IMR-90 (cell line): Measurements from ENCODE around the gene SLC27A6. TPM values are rescaled to one million over a fixed set of nuclear protein-coding genes. Genes with fewer than 3 reads are reported as not detected.

Experiments
- ATAC-seq: fragments of 200-7000 bp; cut with Tn5 transposase; 2 replicates; pipeline ENCODE4 v1.9.1; 2020; ENCODE audit warnings: low read depth, mild to moderate bottlenecking, moderate library complexity
- BruUV-seq: library from RNA; stranded (reverse); fragments of 400-500 nt; replicated peaks from 2 replicates; lab custom pipeline; 2021; lab: Mats Ljungman, UMichigan
- CTCF ChIA-PET: fragments of 300-600 bp; formaldehyde crosslinking; extraction: SDS; loops from one replicate; lab custom pipeline; 2021; ENCODE audit warnings: antibody characterized with exemption; lab: Yijun Ruan, JAX
- POLR2A ChIA-PET: fragments of 300-600 bp; sonication (Branson Sonifier 250); formaldehyde crosslinking; loops from one replicate; lab custom pipeline; 2022; ENCODE audit warnings: antibody characterized with exemption; ENCODE audit not compliant: unreplicated experiment; lab: Charles Lee
- DNase-seq: peaks from one replicate; pipeline ENCODE4 v3.0.0; 2013
- H2AFZ ChIP-seq: replicated peaks from 2 replicates; pipeline ENCODE3; 2013; ENCODE audit warnings: low read length, mild to moderate bottlenecking; ENCODE audit not compliant: poor library complexity
- H2AK5ac ChIP-seq: 2 replicates; pipeline ENCODE4 v1.6.1; 2013; ENCODE audit warnings: low read depth, low read length, inconsistent platforms
- H2AK9ac ChIP-seq: replicated peaks from 2 replicates; pipeline ENCODE3; 2013; ENCODE audit warnings: mild to moderate bottlenecking, low read depth, low read length, moderate library complexity; ENCODE audit not compliant: poor library complexity
- H2BK120ac ChIP-seq: 2 replicates; pipeline ENCODE4 v1.6.1; 2013; ENCODE audit warnings: low read depth, low read length, inconsistent platforms
- H2BK15ac ChIP-seq: 3 replicates; pipeline ENCODE4 v1.6.1; 2013; ENCODE audit warnings: low read depth, low read length, inconsistent platforms
- H2BK20ac ChIP-seq: 2 replicates; pipeline ENCODE4 v1.6.1; 2013; ENCODE audit warnings: low read depth, mild to moderate bottlenecking, inconsistent platforms, low read length, moderate library complexity
- H2BK5ac ChIP-seq: 2 replicates; pipeline ENCODE4 v1.6.1; 2013; ENCODE audit warnings: mild to moderate bottlenecking, low read depth, low read length, inconsistent platforms; ENCODE audit not compliant: poor library complexity, severe bottlenecking
- H3K14ac ChIP-seq: replicated peaks from 2 replicates; pipeline ENCODE4 v1.6.1; 2013; ENCODE audit warnings: low read depth, low read length, inconsistent platforms
- H3K18ac ChIP-seq: 2 replicates; pipeline ENCODE4 v1.6.1; 2013; ENCODE audit warnings: low read depth, low read length, control low read depth
- H3K23ac ChIP-seq: 2 replicates; pipeline ENCODE4 v1.6.1; 2013; ENCODE audit warnings: low read depth, low read length, inconsistent platforms
- H3K27ac ChIP-seq: 2 replicates; pipeline ENCODE4 v1.5.1; 2013; ENCODE audit warnings: mild to moderate bottlenecking, control low read depth, low read length; ENCODE audit not compliant: insufficient read depth
- H3K27me3 ChIP-seq: 2 replicates; pipeline ENCODE4 v1.6.1; 2013; ENCODE audit warnings: low read length; ENCODE audit not compliant: control insufficient read depth, insufficient read depth
- H3K36me3 ChIP-seq: 2 replicates; pipeline ENCODE4 v1.6.1; 2013; ENCODE audit warnings: low read length, mixed read lengths; ENCODE audit not compliant: control insufficient read depth, insufficient read depth
- H3K4ac ChIP-seq: 2 replicates; pipeline ENCODE4 v1.6.1; 2013; ENCODE audit warnings: low read depth, low read length, inconsistent platforms
- H3K4me1 ChIP-seq: 2 replicates; pipeline ENCODE4 v1.6.1; 2013; ENCODE audit warnings: low read length, mixed read lengths; ENCODE audit not compliant: control insufficient read depth, insufficient read depth
- H3K4me2 ChIP-seq: 2 replicates; pipeline ENCODE4 v1.6.1; 2013; ENCODE audit warnings: low read depth, mild to moderate bottlenecking, control low read depth, low read length, moderate library complexity
- H3K4me3 ChIP-seq: 2 replicates; pipeline ENCODE4 v1.5.1; 2013; ENCODE audit warnings: low read depth, mild to moderate bottlenecking, control low read depth, low read length, moderate library complexity; ENCODE audit not compliant: insufficient read depth
- H3K56ac ChIP-seq: 2 replicates; pipeline ENCODE4 v1.6.1; 2013; ENCODE audit warnings: low read length, inconsistent platforms; ENCODE audit not compliant: insufficient read depth; ENCODE audit errors: extremely low read depth
- H3K79me1 ChIP-seq, 2 experiments: 2 replicates each; pipeline ENCODE4 v1.6.1; 2013; ENCODE audit warnings: low read length in 2 of 2, inconsistent platforms in 1 of 2, low read depth in 1 of 2
- H3K9ac ChIP-seq: 2 replicates; pipeline ENCODE4 v1.6.1; 2013; ENCODE audit warnings: low read depth, low read length, control low read depth
- H3K9me1 ChIP-seq: 2 replicates; pipeline ENCODE4 v1.6.1; 2013; ENCODE audit warnings: low read length, inconsistent platforms; ENCODE audit not compliant: insufficient read depth
- H3K9me3 ChIP-seq: 2 replicates; pipeline ENCODE4 v1.6.1; 2013; ENCODE audit warnings: low read length; ENCODE audit not compliant: control insufficient read depth, insufficient read depth
- H4K20me1 ChIP-seq: 2 replicates; pipeline ENCODE4 v1.6.1; 2013; ENCODE audit warnings: low read length, inconsistent platforms; ENCODE audit not compliant: insufficient read depth
- H4K5ac ChIP-seq: 2 replicates; pipeline ENCODE4 v1.6.1; 2013; ENCODE audit warnings: mild to moderate bottlenecking, low read depth, low read length, control low read depth
- H4K8ac ChIP-seq, 2 experiments: 2 replicates each; pipeline ENCODE4 v1.6.1; 2013; ENCODE audit warnings: low read depth in 2 of 2, low read length in 2 of 2, control low read depth in 1 of 2, inconsistent platforms in 1 of 2
- H4K91ac ChIP-seq: 2 replicates; pipeline ENCODE4 v1.6.1; 2013; ENCODE audit warnings: low read depth, low read length, inconsistent platforms; ENCODE audit not compliant: insufficient read depth
- CTCF ChIP-seq: conservative IDR thresholded peaks from 2 replicates; pipeline ENCODE4 v1.5.1; 2012; ENCODE audit warnings: mild to moderate bottlenecking, low read depth, low read length, improper control_type of control experiment
- FOS ChIP-seq: fragments of 150-350 bp; IDR thresholded peaks from 2 replicates; pipeline ENCODE4 v1.6.1; 2016; ENCODE audit warnings: low read depth, low read length
- MXI1 ChIP-seq: IDR thresholded peaks from 2 replicates; pipeline ENCODE4 v1.6.1; 2012; ENCODE audit warnings: low read depth, mild to moderate bottlenecking, low read length, moderate library complexity, borderline replicate concordance
- RAD21 ChIP-seq: IDR thresholded peaks from 2 replicates; pipeline ENCODE4 v1.6.1; 2012; ENCODE audit warnings: low read length, improper control_type of control experiment
- USF2 ChIP-seq: fragments of 150-350 bp; IDR thresholded peaks from 2 replicates; pipeline ENCODE4 v1.6.1; 2017; ENCODE audit warnings: mild to moderate bottlenecking, antibody characterized with exemption, low read length, low read depth
- WGBS, 2 experiments: methylation state at CpG; one replicate each; pipeline versions ENCODE4 v1.1.5 to v1.1.7; 2013; ENCODE audit warnings: missing lambda C conversion rate in 2 of 2; ENCODE audit not compliant: insufficient read length in 1 of 2; ENCODE audit errors: extremely low coverage in 2 of 2; 5-methylcytosine and 5-hydroxymethylcytosine counted together
- dilution Hi-C: fragments of 300-500 bp; cut with HindIII; formaldehyde crosslinking; loops from one replicate; pipeline ENCODE4 v1.14.3; 2018; ENCODE audit warnings: low sequenced_read_pairs; ENCODE audit not compliant: unreplicated experiment
- in situ Hi-C: fragments of 300-500 bp; cut with MboI; formaldehyde crosslinking; loops from 3 replicates; pipeline ENCODE4 v1.14.3; 2019; ENCODE audit warnings: low sequenced_read_pairs, inconsistent platforms, mixed read lengths
- intact Hi-C: fragments of 100-400 bp; cut with micrococcal nuclease; formaldehyde crosslinking; loops from 2 replicates; pipeline ENCODE4 v1.10.0; 2022
- polyA plus RNA-seq, 3 experiments: library from polyadenylated mRNA; depleted of rRNA; stranded (reverse); fragments of >200 nt; gene quantifications; 2 replicates each; pipeline ENCODE4 v1.2.3, GENCODE V29; 2012; ENCODE audit warnings: low replicate concordance in 1 of 3
- total RNA-seq: library from RNA; depleted of rRNA; stranded (reverse); fragments of >200 nt; gene quantifications from 2 replicates; pipeline ENCODE4 v1.2.3, GENCODE V29; 2012

Gene SLC27A6
- total and polyA plus RNA-seq, 2 of the 4 experiments (the other 2 are of a cell fraction), result under 0.01 to 0.02 TPM

GRCh38 chr5:129069292-129069691, 104.0 kb downstream of the SLC27A6 start:
- Histone ChIP-seq H2AFZ (no peak overlapping the region), H2BK20ac (no peak overlapping the region), H3K14ac (no peak overlapping the region), H2BK15ac (no peak overlapping the region), H3K4me1 (no peaks in the 10 kb centered on the region), H2AK5ac (no peak overlapping the region), H3K27ac (no peak overlapping the region), H3K9me3 (no peaks in the 10 kb centered on the region), H4K20me1 (no peaks in the 10 kb centered on the region), H4K5ac (no peak overlapping the region), H3K79me1 (no peaks in the 10 kb centered on the region), H4K91ac (no peak overlapping the region), H2AK9ac (no peak overlapping the region), H3K4ac (no peak overlapping the region), H3K56ac (no peak overlapping the region), H3K18ac (no peak overlapping the region), H3K4me2 (no peak overlapping the region), H4K8ac (no peak overlapping the region), H3K4me3 (no peak overlapping the region), H3K36me3 (no peaks in the 10 kb centered on the region), H3K9me1 (no peaks in the 10 kb centered on the region), H3K9ac (no peak overlapping the region), H3K23ac (no peak overlapping the region), H2BK120ac (no peak overlapping the region), H3K27me3 (no peaks in the 10 kb centered on the region), H2BK5ac (no peak overlapping the region)
- ATAC-seq (no peak), DNase-seq (no peak)
- TF ChIP-seq MXI1 (no peak), RAD21 (no peak), FOS (no peak), CTCF (no peak), USF2 (no peak)
- BruUV-seq, result no TSS peak
- ChIA-PET CTCF (no interaction called here), POLR2A (no interaction called here)
- WGBS, 2 experiments, result no CpG with 5 or more reads among the region's 2 CpGs
- dilution Hi-C loops (no loop called here), intact Hi-C loops (no loop called here), in situ Hi-C loops (no loop called here)
